GM19468 (cell line): ENCODE results near the gene CHKB.

Experiments
- ATAC-seq: cut with Tn5 transposase; IDR thresholded peaks from one replicate; pipeline ENCODE4 v1.9.1; 2021; ENCODE audit warnings: mild to moderate bottlenecking, moderate library complexity, moderate number of reproducible peaks; ENCODE audit not compliant: unreplicated experiment; ENCODE audit errors: extremely low read depth

CHKB gene

GRCh38 chr22:50576806-50577696 is 5.6 kb downstream of the CHKB start:
- ATAC-seq: no peak

- no peak for ATAC-seq
These were observed 6.6 kb downstream of the CHKB start for GRCh38 chr22:50576070-50576469.

- no peak for ATAC-seq
These were observed 7.2 kb downstream of the CHKB start for GRCh38 chr22:50575426-50575941.

DNA sequence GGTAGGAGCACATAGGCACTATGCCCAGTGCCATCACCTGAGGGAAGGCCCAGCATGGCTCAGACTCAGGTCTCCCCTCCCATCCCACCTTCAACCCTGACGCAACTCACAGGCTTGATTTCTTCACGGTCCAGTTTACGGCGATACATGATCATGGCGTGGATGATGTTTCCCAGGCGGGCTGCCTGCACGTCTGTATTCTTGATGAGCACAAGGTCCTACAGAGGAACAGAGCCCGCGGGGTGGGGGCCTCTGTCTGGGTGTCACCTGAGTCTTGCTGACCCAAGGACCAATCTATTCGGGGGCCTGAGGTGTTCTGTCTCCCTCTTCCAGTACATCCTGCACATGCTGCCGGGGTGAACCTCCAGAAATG is 8.3 kb downstream of the CHKB start:
- no peak for ATAC-seq

GRCh38 chr22:50573491-50574382 is 8.9 kb downstream of the CHKB start:
- ATAC-seq: no peak

GRCh38 chr22:50572965-50573364 is 9.7 kb downstream of the CHKB start:
- no peak for ATAC-seq

DNA sequence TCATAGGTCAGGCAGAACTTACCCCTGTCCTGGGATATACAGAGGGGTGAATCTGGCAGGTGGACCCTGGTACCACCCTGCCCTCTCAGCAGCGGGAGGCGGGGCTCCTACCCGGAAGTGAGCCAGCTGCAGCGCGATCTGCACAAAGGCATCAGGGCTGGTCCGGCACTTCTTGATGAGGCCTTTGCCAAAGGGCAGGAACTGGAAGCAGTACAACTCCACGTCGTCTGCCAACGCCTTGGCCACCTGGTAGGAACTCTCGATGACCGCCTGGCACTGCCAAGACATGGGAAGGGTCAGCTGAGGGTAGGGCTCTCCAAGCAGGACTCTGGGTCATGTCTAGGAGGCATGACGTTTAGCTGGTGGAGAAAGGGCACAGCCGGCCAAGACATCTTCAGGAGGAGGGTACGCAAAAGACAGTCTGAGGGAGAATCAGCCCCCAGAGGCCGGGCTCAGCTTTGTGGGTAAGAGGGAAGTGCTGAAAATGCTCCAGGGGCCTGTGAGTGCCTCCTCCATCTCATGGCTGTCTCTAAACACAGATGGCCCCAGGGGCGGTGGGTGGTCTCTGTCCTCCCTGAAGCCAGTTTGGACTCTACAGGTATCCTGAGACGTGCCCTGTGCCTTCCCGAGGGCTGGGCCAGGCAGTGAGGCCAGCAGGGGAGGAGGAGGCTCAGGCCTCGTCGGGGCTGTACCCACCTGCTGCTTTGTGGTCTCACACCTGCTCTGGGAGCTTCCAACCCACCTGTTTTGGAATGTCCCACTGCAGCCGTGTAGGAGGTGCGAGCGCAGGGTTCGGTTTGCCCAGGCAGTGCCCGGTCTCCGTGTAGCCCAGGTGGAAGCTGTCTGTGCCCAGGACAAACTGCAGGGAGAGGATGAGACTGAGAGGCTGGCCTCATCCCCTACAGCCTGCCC is 11.1 kb downstream of the CHKB start:
- no peak for ATAC-seq

GRCh38 chr22:50570861-50571260 is 11.8 kb downstream of the CHKB start:
- no peak for ATAC-seq

DNA sequence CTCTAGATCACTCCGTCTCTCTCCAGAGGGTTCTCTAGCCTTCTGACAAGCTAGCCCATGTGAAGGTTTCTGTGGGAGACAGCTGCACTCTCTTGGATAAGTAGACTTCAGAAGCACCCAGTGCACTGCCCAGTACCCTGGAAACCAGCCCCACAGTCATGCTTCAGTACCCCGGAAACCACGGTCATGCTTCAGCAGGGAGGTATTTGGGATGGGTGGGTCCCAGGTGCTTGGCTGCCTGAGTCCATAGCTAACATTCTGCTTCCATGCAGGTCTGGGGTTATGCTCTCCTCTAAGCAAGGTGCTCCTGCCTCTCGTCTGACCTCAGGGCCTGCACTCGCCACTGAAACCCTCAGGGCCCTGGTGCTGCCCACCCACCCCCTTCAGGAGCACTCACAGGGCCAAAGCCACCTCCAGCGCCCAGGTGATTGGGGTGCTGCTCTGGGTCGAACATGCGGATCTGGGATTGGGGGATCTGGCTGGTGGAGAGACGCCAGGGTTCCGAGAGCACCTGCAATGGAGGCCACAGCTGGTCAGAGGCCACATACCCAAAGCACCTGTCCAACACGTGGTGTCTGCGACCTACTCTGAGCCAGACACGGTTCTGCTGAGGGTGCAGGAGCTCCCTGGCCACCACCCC is 12.6 kb downstream of the CHKB start:
- no peak for ATAC-seq

GRCh38 chr22:50569041-50569459 is 13.6 kb downstream of the CHKB start:
- no peak for ATAC-seq

DNA sequence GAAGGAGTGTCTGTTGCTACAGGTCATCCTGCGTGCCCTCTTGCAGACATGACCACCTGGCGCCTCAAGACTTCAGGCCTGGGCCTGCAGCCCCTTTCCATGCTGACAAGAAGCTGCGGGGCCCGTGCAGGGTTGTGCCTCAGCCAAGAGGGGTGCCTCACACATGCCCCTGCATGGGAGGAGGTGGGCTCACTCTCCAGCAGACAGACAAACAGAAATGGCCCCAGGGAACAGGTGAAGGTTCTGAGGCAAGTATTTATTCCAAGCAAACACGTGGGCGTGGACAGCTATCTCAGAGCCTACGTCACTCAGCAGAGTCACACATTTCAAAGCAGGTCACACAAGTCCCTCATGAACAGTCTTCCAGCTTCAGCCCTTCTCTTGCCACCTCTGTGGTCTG is 14.0 kb downstream of the CHKB start:
- no peak for ATAC-seq

DNA sequence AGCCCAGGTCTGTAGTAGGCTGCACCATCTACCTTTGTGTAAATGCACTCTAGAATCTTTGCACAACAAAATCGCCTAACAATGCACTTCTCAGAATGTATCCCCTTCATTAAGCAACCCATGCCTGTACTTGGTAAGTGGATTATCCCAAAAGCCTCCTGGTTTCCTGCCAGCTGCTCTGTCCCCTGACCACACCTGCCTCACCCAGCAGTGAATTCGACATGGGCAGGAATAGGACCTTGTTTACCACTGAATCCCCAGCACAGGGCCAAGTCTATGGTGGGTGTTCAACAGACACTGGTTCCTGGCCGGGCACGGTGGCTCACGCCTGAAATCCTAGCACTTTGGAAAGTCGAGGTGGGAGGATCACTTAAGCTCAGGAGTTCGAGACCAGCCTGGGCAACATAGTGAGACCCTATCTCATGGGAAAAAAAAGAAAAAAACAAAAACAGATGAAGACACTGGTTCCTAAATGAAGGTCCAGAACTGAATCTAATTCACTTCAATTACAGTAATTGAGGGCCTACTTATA is 14.9 kb downstream of the CHKB start:
- no peak for ATAC-seq

DNA sequence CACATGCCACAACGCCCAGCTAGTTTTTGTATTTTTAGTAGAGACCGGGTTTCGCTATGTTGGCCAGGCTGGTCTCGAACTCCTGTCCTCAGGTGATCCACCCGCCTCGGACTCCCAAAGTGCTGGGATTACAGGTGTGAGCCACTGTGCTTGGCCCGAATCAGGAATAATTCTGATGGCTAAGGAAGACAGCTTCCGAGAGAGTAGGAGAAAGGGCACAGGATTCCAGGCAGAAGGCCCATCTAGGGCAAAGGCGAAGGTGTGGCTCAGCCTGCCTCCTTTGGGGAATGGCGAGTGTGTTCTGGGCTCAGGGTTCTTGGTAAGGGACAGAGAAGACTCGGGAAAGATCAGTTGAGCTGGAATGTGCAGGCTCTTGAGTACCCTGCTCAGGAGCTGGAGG is 18.4 kb downstream of the CHKB start:
- ATAC-seq: no peak

DNA sequence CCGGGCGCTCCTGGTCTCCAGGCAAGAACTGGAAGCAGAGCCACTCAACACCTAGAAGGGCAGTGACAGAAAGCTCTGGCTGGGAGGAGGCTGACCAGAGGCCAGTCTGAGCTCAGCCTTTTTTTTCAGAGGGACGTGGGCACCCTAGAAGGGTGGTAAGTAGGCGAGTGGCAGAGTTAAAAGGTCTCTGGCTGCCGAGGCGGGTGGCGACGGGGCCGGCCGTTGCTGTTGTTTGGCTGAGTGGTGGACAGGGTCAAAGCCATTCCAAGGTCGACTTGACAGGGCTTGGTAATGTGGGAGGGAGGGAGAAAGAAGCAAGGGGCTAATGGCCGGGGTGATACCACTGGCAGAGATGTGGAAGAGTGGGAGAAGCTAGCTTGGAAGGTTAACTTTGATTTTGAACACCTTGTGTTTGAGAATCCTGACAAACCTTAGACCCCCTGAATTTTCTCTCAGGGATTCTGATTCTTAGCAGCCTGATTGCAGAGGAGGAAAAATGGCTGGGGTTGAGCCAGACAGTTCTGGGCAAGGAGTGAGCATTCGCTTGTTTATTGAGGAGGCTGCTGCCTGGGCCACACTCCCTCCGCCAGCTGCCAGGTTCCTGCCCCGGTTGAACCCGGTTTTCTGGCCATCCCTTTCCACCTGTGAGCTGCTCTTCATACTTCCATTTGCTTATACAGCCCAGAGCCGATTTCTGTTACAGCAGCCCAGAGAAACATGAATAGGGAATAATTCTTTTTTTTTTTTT is 19.1 kb downstream of the CHKB start:
- ATAC-seq: no peak

- ATAC-seq: peak; percentile 60
These were observed 19.9 kb downstream of the CHKB start, which contains the start of gene SYCE3 for GRCh38 chr22:50562523-50563412. Gene SYCE3 (minus strand): TSS chr22:50562919. CDS start chr22:50556405, 6,514 bp downstream.

GRCh38 chr22:50561401-50562358 is 21.0 kb downstream of the CHKB start:
- ATAC-seq: no peak
